ENCODE data around the gene MAMDC2.

DNA sequence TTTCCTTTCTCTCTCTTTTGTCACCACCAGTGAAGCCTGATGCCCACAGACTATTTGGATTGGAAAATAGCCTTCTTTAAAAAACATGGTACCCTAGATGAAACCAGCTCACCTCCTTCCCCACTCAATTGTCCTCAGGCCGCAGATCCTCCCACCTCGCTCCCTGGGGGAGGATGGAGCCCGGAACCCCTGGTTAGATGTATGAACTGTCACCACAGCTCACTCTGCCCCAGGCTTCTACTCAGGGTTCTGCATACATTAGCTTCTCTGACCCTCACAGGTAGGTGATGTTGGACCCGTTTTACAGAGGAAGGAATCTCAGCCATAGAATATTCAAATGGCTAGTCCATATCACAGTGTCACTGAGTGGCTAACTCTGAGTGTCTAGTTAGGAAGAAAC lies 1.8 kb downstream of the MAMDC2 start:
- TF ChIP-seq, protein P1, sequence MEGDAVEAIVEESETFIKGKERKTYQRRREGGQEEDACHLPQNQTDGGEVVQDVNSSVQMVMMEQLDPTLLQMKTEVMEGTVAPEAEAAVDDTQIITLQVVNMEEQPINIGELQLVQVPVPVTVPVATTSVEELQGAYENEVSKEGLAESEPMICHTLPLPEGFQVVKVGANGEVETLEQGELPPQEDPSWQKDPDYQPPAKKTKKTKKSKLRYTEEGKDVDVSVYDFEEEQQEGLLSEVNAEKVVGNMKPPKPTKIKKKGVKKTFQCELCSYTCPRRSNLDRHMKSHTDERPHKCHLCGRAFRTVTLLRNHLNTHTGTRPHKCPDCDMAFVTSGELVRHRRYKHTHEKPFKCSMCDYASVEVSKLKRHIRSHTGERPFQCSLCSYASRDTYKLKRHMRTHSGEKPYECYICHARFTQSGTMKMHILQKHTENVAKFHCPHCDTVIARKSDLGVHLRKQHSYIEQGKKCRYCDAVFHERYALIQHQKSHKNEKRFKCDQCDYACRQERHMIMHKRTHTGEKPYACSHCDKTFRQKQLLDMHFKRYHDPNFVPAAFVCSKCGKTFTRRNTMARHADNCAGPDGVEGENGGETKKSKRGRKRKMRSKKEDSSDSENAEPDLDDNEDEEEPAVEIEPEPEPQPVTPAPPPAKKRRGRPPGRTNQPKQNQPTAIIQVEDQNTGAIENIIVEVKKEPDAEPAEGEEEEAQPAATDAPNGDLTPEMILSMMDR (IDR thresholded peaks at IDR 0.05): no peak
- TF ChIP-seq POLR2A (IDR thresholded peaks at IDR 0.05): no peak

Data from gastroesophageal sphincter (tissue), 3 donors.